K562 (cell line): ENCODE measurements around the gene SYNM. TPM values are rescaled to one million over a fixed set of nuclear protein-coding genes. Genes with fewer than 3 reads are reported as not detected.

Source experiments
- ATAC-seq: fragments of 200-7000 bp; cut with Tn5 transposase; 3 replicates; pipeline ENCODE4 v1.9.1; 2020; ENCODE audit warnings: moderate library complexity
- BruUV-seq: library from RNA; stranded (reverse); fragments of 400-500 nt; replicated peaks from 2 replicates; lab custom pipeline; 2021; lab: Mats Ljungman, UMichigan
- CTCF ChIA-PET: fragments of 300-600 bp; formaldehyde crosslinking; extraction: SDS; loops from one replicate; lab custom pipeline; 2021; ENCODE audit warnings: low intra/inter-chr PET ratio; lab: Yijun Ruan, JAX
- POLR2A ChIA-PET: fragments of 300-600, 350-650 bp; sonication (Branson Sonifier 250); formaldehyde crosslinking; extraction: SDS; loops from one replicate; lab custom pipeline; 2021; ENCODE audit warnings: antibody characterized with exemption, inconsistent platforms; lab: Yijun Ruan, JAX
- DNase-seq, 4 experiments: peaks; one replicate each; pipeline versions ENCODE4 v3.0.0 to v3.0.0-alpha.2; 2011 to 2018; ENCODE audit warnings: low spot score in 3 of 4, mixed read lengths in 3 of 4; ENCODE audit errors: extremely low read depth in 1 of 4
- FAIRE-seq: peaks from 2 replicates; lab custom pipeline; 2011; peaks lifted over from hg19 to GRCh38; lab: Jason Lieb, UNC
- H2AFZ ChIP-seq: 2 replicates; pipeline ENCODE4 v1.6.0; 2011; ENCODE audit warnings: low read depth, low read length, control low read depth, inconsistent platforms
- H3K27ac ChIP-seq: fragments of 200-600 bp; 3 replicates; pipeline ENCODE4 v1.8.0; 2011; ENCODE audit warnings: low read depth, mild to moderate bottlenecking, control low read depth, inconsistent platforms, low read length, moderate library complexity, mixed read lengths; ENCODE audit errors: extremely low read depth
- H3K27me3 ChIP-seq, 2 experiments: fragments of 300-600 bp in 1 of 2; 2 replicates in 1 of 2; 3 replicates in 1 of 2; pipeline versions ENCODE4 v1.6.0 to v1.8.0; 2011; ENCODE audit warnings: inconsistent platforms in 2 of 2, low read length in 2 of 2, mild to moderate bottlenecking in 1 of 2, mixed read lengths in 1 of 2, moderate library complexity in 1 of 2; ENCODE audit not compliant: control insufficient read depth in 2 of 2, insufficient read depth in 2 of 2
- H3K36me3 ChIP-seq: fragments of 300-600 bp; 3 replicates; pipeline ENCODE4 v1.8.0; 2011; ENCODE audit warnings: mild to moderate bottlenecking, low read length, inconsistent platforms; ENCODE audit not compliant: control insufficient read depth, insufficient read depth
- H3K4me1 ChIP-seq, 2 experiments: fragments of 200-600 bp in 1 of 2; replicated peaks in 1 of 2; 2 replicates in 1 of 2; 3 replicates in 1 of 2; pipeline versions ENCODE4 v1.5.1 to v1.8.0; 2011; ENCODE audit warnings: inconsistent platforms in 2 of 2, low read length in 2 of 2, mild to moderate bottlenecking in 1 of 2, mixed read lengths in 1 of 2, moderate library complexity in 1 of 2; ENCODE audit not compliant: control insufficient read depth in 2 of 2, insufficient read depth in 2 of 2
- H3K4me2 ChIP-seq: 2 replicates; pipeline ENCODE4 v1.6.1; 2011; ENCODE audit warnings: low read length, control low read depth, inconsistent platforms, mixed read lengths; ENCODE audit not compliant: insufficient read depth
- H3K4me3 ChIP-seq: fragments of 200-600 bp; sonication (generic), shearing (Covaris generic); 2 replicates; pipeline ENCODE4 v1.5.1; 2016; ENCODE audit warnings: control low read depth, inconsistent platforms
- H3K79me2 ChIP-seq: fragments of 200-600 bp; 3 replicates; pipeline ENCODE4 v1.8.0; 2011; ENCODE audit warnings: low read length, inconsistent platforms; ENCODE audit not compliant: control insufficient read depth, insufficient read depth
- H3K9ac ChIP-seq, 2 experiments: 2 replicates each; pipeline versions ENCODE4 v1.6.0 to v1.6.1; 2011; ENCODE audit warnings: low read depth in 2 of 2, low read length in 2 of 2, control low read depth in 1 of 2, inconsistent platforms in 1 of 2, mild to moderate bottlenecking in 1 of 2, mixed read lengths in 1 of 2; ENCODE audit not compliant: insufficient read depth in 1 of 2
- H3K9me1 ChIP-seq: one replicate; pipeline ENCODE4 v1.6.0; 2011; ENCODE audit warnings: inconsistent platforms, mild to moderate bottlenecking, low read length, moderate library complexity; ENCODE audit not compliant: control insufficient read depth, insufficient read depth
- H3K9me3 ChIP-seq: replicated peaks from 2 replicates; pipeline ENCODE4 v1.5.1; 2011; ENCODE audit warnings: low read depth, low read length, inconsistent platforms; ENCODE audit not compliant: control insufficient read depth, insufficient read depth
- H4K20me1 ChIP-seq: replicated peaks from 2 replicates; pipeline ENCODE4 v1.6.1; 2011; ENCODE audit warnings: low read length, inconsistent platforms, mixed read lengths; ENCODE audit not compliant: control insufficient read depth, insufficient read depth
- ARNT ChIP-seq, 2 experiments: fragments of 450-650 bp; IDR thresholded peaks; 2 replicates each; pipeline ENCODE4 v1.6.1; 2016; ENCODE audit warnings: mild to moderate bottlenecking in 1 of 2
- CREM ChIP-seq: IDR thresholded peaks from 2 replicates; pipeline ENCODE4 v1.6.1; 2014; ENCODE audit warnings: antibody characterized with exemption, low read depth
- MAFK ChIP-seq: IDR thresholded peaks from 2 replicates; pipeline ENCODE4 v1.6.1; 2011; ENCODE audit warnings: low read length, improper control_type of control experiment
- MED1 ChIP-seq: sonication (generic); formaldehyde crosslinking; IDR thresholded peaks from 2 replicates; pipeline ENCODE4 v1.8.1; 2023; ENCODE audit warnings: missing genetic modification reagents, borderline replicate concordance
- MTA3 ChIP-seq: fragments of 450-650 bp; formaldehyde crosslinking; IDR thresholded peaks from 2 replicates; pipeline ENCODE4 v1.6.1; 2017; ENCODE audit warnings: mild to moderate bottlenecking, borderline replicate concordance
- NR2C1 ChIP-seq, 2 experiments: fragments of 450-650 bp; IDR thresholded peaks; 2 replicates each; pipeline ENCODE4 v1.6.1; 2017; ENCODE audit warnings: mild to moderate bottlenecking in 2 of 2, antibody characterized with exemption in 1 of 2, inconsistent platforms in 1 of 2, missing compliant biosample characterization in 1 of 2, missing genetic modification characterization in 1 of 2
- POLR2AphosphoS5 ChIP-seq: IDR thresholded peaks from 2 replicates; pipeline ENCODE4 v1.6.1; 2011; ENCODE audit warnings: mild to moderate bottlenecking, low read depth, low read length, moderate library complexity; ENCODE audit not compliant: control insufficient read depth, insufficient read depth
- POLR2B ChIP-seq: fragments of 450-650 bp; IDR thresholded peaks from 2 replicates; pipeline ENCODE4 v1.6.1; 2018; ENCODE audit warnings: low read depth; ENCODE audit not compliant: partially characterized antibody
- POLR2H ChIP-seq: IDR thresholded peaks from 2 replicates; pipeline ENCODE4 v1.6.1; 2016; ENCODE audit warnings: missing genetic modification characterization, low read depth, mild to moderate bottlenecking, control low read depth, missing compliant biosample characterization, moderate library complexity
- PRDM10 ChIP-seq: fragments of 450-650 bp; IDR thresholded peaks from 2 replicates; pipeline ENCODE4 v1.6.1; 2018; ENCODE audit not compliant: partially characterized antibody
- PURB ChIP-seq: sonication (generic); formaldehyde crosslinking; IDR thresholded peaks from 2 replicates; pipeline ENCODE4 v1.9.0; 2021; ENCODE audit warnings: low read depth, mild to moderate bottlenecking, missing genetic modification reagents
- UBTF ChIP-seq, 2 experiments: IDR thresholded peaks; 2 replicates each; pipeline ENCODE4 v1.6.1; 2012; ENCODE audit warnings: improper control_type of control experiment in 2 of 2, low read depth in 2 of 2, low read length in 2 of 2, borderline replicate concordance in 1 of 2
- ZBTB17 ChIP-seq: fragments of 450-650 bp; formaldehyde crosslinking; IDR thresholded peaks from 2 replicates; pipeline ENCODE4 v1.4.0; 2020; ENCODE audit warnings: mild to moderate bottlenecking
- ZC3H11A ChIP-seq: IDR thresholded peaks from 2 replicates; pipeline ENCODE4 v1.6.1; 2012; ENCODE audit warnings: low read depth, low read length, improper control_type of control experiment
- ZNF398 ChIP-seq: fragments of 250-450 bp; sonication (Bioruptor Pico); IDR thresholded peaks from 2 replicates; pipeline ENCODE4 v1.8.0; 2021; ENCODE audit warnings: moderate library complexity, mild to moderate bottlenecking, inconsistent platforms
- WGBS: fragments of 100-300 bp; shearing (Covaris generic); methylation state at CpG from one replicate; pipeline ENCODE4 v1.1.6; 2016; ENCODE audit warnings: low coverage, mixed read lengths; ENCODE audit not compliant: insufficient coverage; ENCODE audit errors: missing lambda C conversion rate; 5-methylcytosine and 5-hydroxymethylcytosine counted together
- in situ Hi-C: fragments of 300-500 bp; cut with MboI; formaldehyde crosslinking; loops from 4 replicates; pipeline ENCODE4 v1.15.0; 2018; ENCODE audit warnings: inconsistent platforms, mixed read lengths
- intact Hi-C: fragments of 100-400 bp; cut with micrococcal nuclease; formaldehyde crosslinking; loops from 2 replicates; pipeline ENCODE4 v1.14.2; 2022
- polyA plus RNA-seq, 8 experiments: library from polyadenylated mRNA; depleted of rRNA in 4 of 8; stranded (reverse) in 5 of 8; unstranded in 3 of 8; fragments of >200 nt; fragmentation: Nextera tagmentation in 2 of 8; fragmentation: Illumina TruSeq in 1 of 8; extraction: Ambion mirVana in 2 of 8; extraction: Trizol in 1 of 8; gene quantifications; 2 replicates each; pipeline versions ENCODE4 v1.2.1 to v1.2.3, GENCODE V29; 2011 to 2014; ENCODE audit warnings: inconsistent platforms in 1 of 8, missing spikeins in 1 of 8
- total RNA-seq, 7 experiments: library from RNA; depleted of rRNA in 6 of 7; stranded (reverse); fragments of >200 nt in 6 of 7; fragmentation: Illumina TruSeq in 2 of 7; extraction: Trizol in 2 of 7; gene quantifications; 2 replicates each; pipeline versions ENCODE4 v1.2.1 to v1.2.3, GENCODE V29; 2011 to 2021; ENCODE audit warnings: low replicate concordance in 1 of 7

The SYNM gene
- total and polyA plus RNA-seq, 9 of the 15 experiments (the other 6 are each of a cell fraction or from before 2014, with no cell fraction given), result 0.01 to 0.42 (median 0.13) TPM

- ATAC-seq, result no peak
- DNase-seq, result no peak
- Histone ChIP-seq H2AFZ (no peak overlapping the region), H4K20me1 (no peaks in the 10 kb centered on the region), H3K9me1 (no peaks in the 10 kb centered on the region), H3K79me2 (no peaks in the 10 kb centered on the region), H3K4me3 (no peak overlapping the region), H3K4me1 (peaks cover 0 to 5% of the 10 kb centered on the region in 2 experiments; a peak in 1 of 5 replicates), H3K27me3 (peaks cover 19 to 67% of the 10 kb centered on the region in 2 experiments; a peak in 4 of 5 replicates), H3K27ac (no peak overlapping the region), H3K4me2 (no peak overlapping the region), H3K9ac (no peak overlapping the region), H3K9me3 (no peaks in the 10 kb centered on the region), H3K36me3 (no peaks in the 10 kb centered on the region)
- intact Hi-C loops, result no loop called here
- 1% methylated on average over 12 of the region's 12 CpGs for WGBS
- BruUV-seq, result no TSS peak
- FAIRE-seq, result no peak
- in situ Hi-C loops, result no loop called here
- POLR2A ChIA-PET, result interaction anchor here (0.5 to 1.5 kb wide), 2 partner anchors 22 to 57 kb away, joined by 3 read pairs; no protein-coding TSS in a partner anchor
- CTCF ChIA-PET, result no interaction called here
- TF ChIP-seq UBTF (IDR thresholded peaks at IDR 0.05; ENCODE audit: borderline replicate concordance in 1 of 2, low read depth in 2 of 2, low read length in 2 of 2) (no peak), POLR2B (no peak), MAFK (no peak), NR2C1 (IDR thresholded peaks at IDR 0.05) (no peak), NR2C1 (tag; IDR thresholded peaks at IDR 0.05) (no peak), PRDM10 (no peak), MTA3 (no peak), POLR2H (no peak), ZC3H11A (no peak), ZBTB17 (CRISPR knock-in tag) (no peak), POLR2AphosphoS5 (no peak), ARNT (IDR thresholded peaks at IDR 0.05) (no peak), ZNF398 (CRISPR knock-in tag) (no peak), MED1 (CRISPR knock-in tag) (no peak), PURB (no peak), CREM (no peak)
Observed at GRCh38 chr15:99098426-99098825, 6.5 kb upstream of the SYNM start.
